Fibroblast of peridontal ligament (primary cell): ENCODE data around the gene PFN1.

Source experiments
- DNase-seq: peaks from one replicate; pipeline ENCODE4 v3.0.0-alpha.2; 2010; ENCODE audit errors: extremely low read depth

Gene PFN1

DNA sequence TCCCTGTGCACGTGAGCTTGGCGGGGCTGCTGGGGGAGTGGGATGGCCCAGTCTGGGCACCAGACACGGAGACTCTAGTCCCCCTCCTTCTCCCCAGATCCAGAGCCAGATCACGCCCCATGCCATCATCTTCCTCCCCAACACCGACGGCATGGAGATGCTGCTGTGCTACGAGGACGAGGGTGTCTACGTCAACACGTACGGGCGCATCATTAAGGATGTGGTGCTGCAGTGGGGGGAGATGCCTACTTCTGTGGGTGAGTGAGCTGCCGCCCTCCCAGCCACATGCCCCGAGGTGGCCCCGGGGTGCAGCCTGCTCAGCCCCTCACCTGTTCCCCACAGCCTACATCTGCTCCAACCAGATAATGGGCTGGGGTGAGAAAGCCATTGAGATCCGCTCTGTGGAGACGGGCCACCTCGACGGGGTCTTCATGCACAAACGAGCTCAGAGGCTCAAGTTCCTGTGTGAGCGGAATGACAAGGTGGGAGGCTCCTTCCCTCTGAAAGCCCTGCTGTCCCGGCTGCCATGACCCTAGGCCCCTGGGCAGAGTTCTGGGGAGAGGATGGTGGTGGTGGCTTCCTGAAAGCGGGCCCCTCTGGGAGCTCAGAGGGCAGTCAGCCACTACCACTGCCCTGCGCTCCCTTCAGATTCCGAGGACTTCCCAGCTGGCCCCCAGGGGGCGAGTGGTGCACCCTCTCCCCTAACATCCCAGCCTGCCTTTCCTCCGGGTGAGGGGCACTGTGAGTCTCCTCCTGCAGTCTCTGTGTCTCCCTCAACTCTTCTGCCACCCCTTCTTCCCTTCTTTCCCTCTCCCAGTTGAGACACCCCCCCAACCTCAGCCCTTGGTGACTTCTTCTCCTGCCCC, 51.8 kb downstream of the PFN1 start:
- DNase-seq = no peak

- DNase-seq = no peak
Observed at GRCh38 chr17:4895657-4896331, 52.5 kb downstream of the PFN1 start.
